WTC11 (cell line): ENCODE results near the gene ORM1. TPM values are rescaled to one million over a fixed set of nuclear protein-coding genes. Genes with fewer than 3 reads are reported as not detected.

Source experiments
- ATAC-seq: fragments of 200-7000 bp; cut with Tn5 transposase; 2 replicates; pipeline ENCODE4 v1.10.0; 2021; ENCODE audit warnings: mild to moderate bottlenecking, moderate library complexity
- CTCF ChIA-PET: fragments of 300-600 bp; sonication (Branson Sonifier 250); formaldehyde crosslinking; loops from one replicate; lab custom pipeline; 2021; ENCODE audit warnings: antibody characterized with exemption; lab: Charles Lee
- POLR2A ChIA-PET: fragments of 350-600 bp; sonication (Branson Sonifier 250); formaldehyde crosslinking; loops from one replicate; lab custom pipeline; 2021; ENCODE audit warnings: antibody characterized with exemption; lab: Charles Lee
- DNase-seq: peaks from one replicate; pipeline ENCODE4 v3.0.0; 2021; ENCODE audit warnings: low spot score
- H3K27ac Mint-ChIP-seq: 2 replicates; pipeline ENCODE4 v1.8.0; 2021; ENCODE audit warnings: mixed read lengths
- H3K27me3 Mint-ChIP-seq: 2 replicates; pipeline ENCODE4 v1.8.0; 2021; ENCODE audit warnings: low read depth, mild to moderate bottlenecking, moderate library complexity, mixed read lengths
- H3K36me3 Mint-ChIP-seq: 2 replicates; pipeline ENCODE4 v1.8.0; 2021; ENCODE audit warnings: mixed read lengths
- H3K4me1 Mint-ChIP-seq: 2 replicates; pipeline ENCODE4 v1.8.0; 2022; ENCODE audit warnings: mixed read lengths
- H3K4me3 Mint-ChIP-seq: 2 replicates; pipeline ENCODE4 v1.8.0; 2021; ENCODE audit warnings: mild to moderate bottlenecking, moderate library complexity, mixed read lengths
- H3K9me3 Mint-ChIP-seq: 2 replicates; pipeline ENCODE4 v1.8.0; 2021; ENCODE audit warnings: mixed read lengths
- ARID4B ChIP-seq: sonication (generic); formaldehyde crosslinking; IDR thresholded peaks from 2 replicates; pipeline ENCODE4 v1.8.0; 2023; ENCODE audit warnings: missing genetic modification reagents, mild to moderate bottlenecking, borderline replicate concordance
- CTCF ChIP-seq: fragments of 200-600 bp; IDR thresholded peaks from 2 replicates; pipeline ENCODE4 v1.8.0; 2022; ENCODE audit warnings: antibody characterized with exemption
- ERG ChIP-seq: fragments of 250-450 bp; sonication (Bioruptor Pico); IDR thresholded peaks from 2 replicates; pipeline ENCODE4 v1.8.0; 2021; ENCODE audit warnings: mild to moderate bottlenecking
- FOXP1 ChIP-seq: sonication (generic); formaldehyde crosslinking; IDR thresholded peaks from 2 replicates; pipeline ENCODE4 v1.8.0; 2022; ENCODE audit warnings: missing genetic modification reagents, mild to moderate bottlenecking, moderate library complexity, borderline replicate concordance
- MAX ChIP-seq: sonication (generic); formaldehyde crosslinking; IDR thresholded peaks from 2 replicates; pipeline ENCODE4 v1.8.0; 2022; ENCODE audit warnings: mild to moderate bottlenecking, missing genetic modification reagents
- MLX ChIP-seq: sonication (generic); formaldehyde crosslinking; IDR thresholded peaks from 2 replicates; pipeline ENCODE4 v1.8.1; 2023; ENCODE audit warnings: mild to moderate bottlenecking, missing genetic modification reagents, moderate library complexity
- NR3C1 ChIP-seq: sonication (generic); formaldehyde crosslinking; conservative IDR thresholded peaks from 2 replicates; pipeline ENCODE4 v1.8.1; 2023; ENCODE audit warnings: low read depth, mild to moderate bottlenecking, missing genetic modification reagents
- PRRX2 ChIP-seq: fragments of 250-450 bp; sonication (Bioruptor Pico); IDR thresholded peaks from 2 replicates; pipeline ENCODE4 v1.8.0; 2021; ENCODE audit warnings: mild to moderate bottlenecking
- ZNF138 ChIP-seq: sonication (generic); formaldehyde crosslinking; conservative IDR thresholded peaks from 2 replicates; pipeline ENCODE4 v1.8.1; 2022; ENCODE audit warnings: mild to moderate bottlenecking, moderate library complexity, missing genetic modification reagents
- ZNF219 ChIP-seq: sonication (generic); formaldehyde crosslinking; IDR thresholded peaks from 2 replicates; pipeline ENCODE4 v1.8.0; 2023; ENCODE audit warnings: missing genetic modification reagents, mild to moderate bottlenecking, borderline replicate concordance
- ZNF263 ChIP-seq: sonication (generic); formaldehyde crosslinking; IDR thresholded peaks from 2 replicates; pipeline ENCODE4 v1.8.1; 2022; ENCODE audit warnings: low read depth, mild to moderate bottlenecking, moderate library complexity, missing genetic modification reagents
- ZNF281 ChIP-seq: sonication (generic); formaldehyde crosslinking; IDR thresholded peaks from 2 replicates; pipeline ENCODE4 v1.8.0; 2023; ENCODE audit warnings: mild to moderate bottlenecking, missing genetic modification reagents
- ZNF416 ChIP-seq: fragments of 250-450 bp; sonication (Bioruptor Pico); IDR thresholded peaks from 2 replicates; pipeline ENCODE4 v1.9.0; 2021; ENCODE audit warnings: mild to moderate bottlenecking, inconsistent platforms
- total RNA-seq: library from RNA; stranded (reverse); gene quantifications from 3 replicates; pipeline ENCODE4 v1.2.3, GENCODE V29; 2021

Gene ORM1
- total RNA-seq, 1 experiment from 2014 or later = 3.9 TPM

DNA sequence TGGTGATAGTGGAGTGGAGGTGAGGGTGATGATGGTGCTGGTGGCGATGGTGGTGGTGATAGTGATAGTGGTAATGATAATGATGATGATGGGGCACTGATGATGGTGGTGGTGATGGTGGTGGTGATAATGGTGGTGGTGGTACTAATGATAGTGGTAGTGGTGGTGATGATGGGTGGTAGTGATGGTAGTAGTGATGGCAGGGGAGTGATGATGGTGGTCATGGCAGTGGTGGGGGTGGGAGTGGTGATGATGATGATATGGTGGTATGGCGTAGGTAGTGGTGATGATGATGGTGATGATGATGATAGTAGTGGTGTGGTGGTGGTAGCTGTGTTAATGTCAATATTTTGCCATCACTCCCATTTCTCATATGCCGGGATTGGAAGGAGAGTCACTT, 44.5 kb upstream of the ORM1 start:
- H3K9me3 Mint-ChIP-seq = peaks cover 7% of the 10 kb centered on the region; the same call in 1 of the 2 replicates
- H3K4me1 Mint-ChIP-seq = no peaks in the 10 kb centered on the region
- no peaks in the 10 kb centered on the region for H3K27me3 Mint-ChIP-seq
- POLR2A ChIA-PET = no interaction called here
- ATAC-seq (no peak), DNase-seq (no peak)
- peaks cover 9% of the 10 kb centered on the region; the same call in 1 of the 2 replicates for H3K36me3 Mint-ChIP-seq
- no peak overlapping the region for H3K4me3 Mint-ChIP-seq
- TF ChIP-seq ERG (CRISPR knock-in tag) (no peak), MAX (CRISPR knock-in tag) (no peak), ZNF219 (CRISPR knock-in tag) (no peak), ZNF138 (CRISPR knock-in tag) (no peak), ZNF416 (no peak), ARID4B (no peak), FOXP1 (CRISPR knock-in tag) (no peak), PRRX2 (CRISPR knock-in tag) (no peak), ZNF281 (CRISPR knock-in tag) (no peak), CTCF (no peak), NR3C1 (CRISPR knock-in tag) (no peak), MLX (no peak), ZNF263 (CRISPR knock-in tag) (no peak)
- H3K27ac Mint-ChIP-seq = no peak overlapping the region
- CTCF ChIA-PET = no interaction called here
